Measurements from ENCODE around the gene ADCY1.

DNA sequence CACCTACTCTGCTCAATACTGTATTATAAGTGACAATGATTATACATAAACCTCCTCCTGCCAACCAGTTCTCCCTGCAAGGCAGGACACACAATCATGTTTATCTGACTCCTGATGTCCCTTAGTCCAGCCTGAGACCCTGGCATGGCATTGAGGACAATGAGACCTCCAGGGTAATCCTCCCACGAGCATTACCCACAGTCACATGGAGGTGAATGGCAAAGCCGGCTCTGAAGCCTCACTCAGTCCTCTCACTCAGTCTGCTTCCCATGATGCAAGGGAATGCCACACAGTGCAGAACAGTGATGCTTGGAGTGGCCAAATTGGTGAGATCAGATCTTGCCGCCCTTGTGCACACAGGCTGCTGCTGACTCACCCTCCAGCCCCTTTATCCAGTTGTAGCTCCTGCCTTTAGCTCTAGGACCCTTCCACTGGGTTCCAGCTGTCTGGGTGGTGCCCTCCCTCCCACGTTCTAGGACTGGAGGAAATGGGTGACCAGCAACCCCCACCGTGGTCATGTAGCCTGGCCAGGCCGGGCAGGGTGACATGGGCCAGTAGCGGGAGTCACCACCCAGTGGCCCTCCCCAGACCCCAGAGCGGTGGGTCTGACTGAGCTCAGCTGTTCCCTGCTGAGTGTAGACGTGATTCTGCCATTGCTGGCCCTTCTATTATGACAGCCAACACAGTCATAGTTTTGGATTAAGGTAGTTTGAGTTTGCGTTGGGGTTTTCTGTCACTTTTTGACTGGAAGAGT, 5.5 kb upstream of the ADCY1 start:
- TF ChIP-seq, protein P1, sequence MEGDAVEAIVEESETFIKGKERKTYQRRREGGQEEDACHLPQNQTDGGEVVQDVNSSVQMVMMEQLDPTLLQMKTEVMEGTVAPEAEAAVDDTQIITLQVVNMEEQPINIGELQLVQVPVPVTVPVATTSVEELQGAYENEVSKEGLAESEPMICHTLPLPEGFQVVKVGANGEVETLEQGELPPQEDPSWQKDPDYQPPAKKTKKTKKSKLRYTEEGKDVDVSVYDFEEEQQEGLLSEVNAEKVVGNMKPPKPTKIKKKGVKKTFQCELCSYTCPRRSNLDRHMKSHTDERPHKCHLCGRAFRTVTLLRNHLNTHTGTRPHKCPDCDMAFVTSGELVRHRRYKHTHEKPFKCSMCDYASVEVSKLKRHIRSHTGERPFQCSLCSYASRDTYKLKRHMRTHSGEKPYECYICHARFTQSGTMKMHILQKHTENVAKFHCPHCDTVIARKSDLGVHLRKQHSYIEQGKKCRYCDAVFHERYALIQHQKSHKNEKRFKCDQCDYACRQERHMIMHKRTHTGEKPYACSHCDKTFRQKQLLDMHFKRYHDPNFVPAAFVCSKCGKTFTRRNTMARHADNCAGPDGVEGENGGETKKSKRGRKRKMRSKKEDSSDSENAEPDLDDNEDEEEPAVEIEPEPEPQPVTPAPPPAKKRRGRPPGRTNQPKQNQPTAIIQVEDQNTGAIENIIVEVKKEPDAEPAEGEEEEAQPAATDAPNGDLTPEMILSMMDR (optimal IDR thresholded peaks at IDR 0.05 in 1 of 3, IDR thresholded peaks at IDR 0.05 in 1 of 3, conservative IDR thresholded peaks at IDR 0.05 in 1 of 3; ENCODE audit: extremely low read depth in 1 of 3, insufficient read depth in 2 of 3, low read length in 3 of 3), result no peak
- no peak for TF ChIP-seq EZH2 (IDR thresholded peaks at IDR 0.05; ENCODE audit: low read length)
